Smooth muscle cell (in vitro differentiated cells): Measurements from ENCODE around the gene FMO2. TPM values are rescaled to one million over a fixed set of nuclear protein-coding genes. Genes with fewer than 3 reads are reported as not detected.

Source experiments
- DNase-seq: peaks from one replicate; lab custom pipeline; 2025; ENCODE audit not compliant: unreplicated experiment; lab: John Stamatoyannopoulos, UW
- H2AFZ ChIP-seq: fragments of 200-600 bp; sonication (generic); 2 replicates; pipeline ENCODE4 v1.6.0; 2016; ENCODE audit warnings: antibody characterized with exemption, low read depth, mild to moderate bottlenecking
- H3F3A ChIP-seq: fragments of 200-600 bp; sonication (generic); 2 replicates; pipeline ENCODE4 v1.6.0; 2017; ENCODE audit warnings: antibody characterized with exemption, low read depth
- H3K27ac ChIP-seq: fragments of 200-600 bp; sonication (generic); 2 replicates; pipeline ENCODE4 v1.5.1; 2016; ENCODE audit warnings: low read depth, mild to moderate bottlenecking
- H3K27me3 ChIP-seq: fragments of 200-600 bp; sonication (generic); 2 replicates; pipeline ENCODE4 v1.6.1; 2016; ENCODE audit warnings: low read depth, mild to moderate bottlenecking
- H3K36me3 ChIP-seq: fragments of 200-600 bp; sonication (generic); 2 replicates; pipeline ENCODE4 v1.5.1; 2016; ENCODE audit warnings: low read depth
- H3K4me1 ChIP-seq: fragments of 200-600 bp; sonication (generic); 2 replicates; pipeline ENCODE4 v1.5.1; 2016; ENCODE audit warnings: low read depth
- H3K4me2 ChIP-seq: fragments of 200-600 bp; sonication (generic); 2 replicates; pipeline ENCODE4 v1.6.0; 2016; ENCODE audit warnings: mild to moderate bottlenecking
- H3K4me3 ChIP-seq: fragments of 200-600 bp; sonication (generic); 2 replicates; pipeline ENCODE4 v1.5.1; 2016; ENCODE audit warnings: mild to moderate bottlenecking
- H3K79me2 ChIP-seq: fragments of 200-600 bp; sonication (generic); 2 replicates; pipeline ENCODE4 v1.6.0; 2016; ENCODE audit warnings: low read depth, mild to moderate bottlenecking
- H3K9ac ChIP-seq: fragments of 200-600 bp; sonication (generic); 2 replicates; pipeline ENCODE4 v1.6.0; 2016; ENCODE audit warnings: low read depth
- H3K9me3 ChIP-seq: fragments of 200-600 bp; sonication (generic); replicated peaks from 2 replicates; pipeline ENCODE4 v1.5.1; 2016; ENCODE audit warnings: low read depth
- H4K20me1 ChIP-seq: fragments of 200-600 bp; sonication (generic); 2 replicates; pipeline ENCODE4 v1.6.0; 2016; ENCODE audit warnings: low read depth
- CTCF ChIP-seq: fragments of 200-600 bp; sonication (generic); IDR thresholded peaks from 2 replicates; pipeline ENCODE4 v1.5.1; 2017; ENCODE audit warnings: borderline replicate concordance, mild to moderate bottlenecking, antibody characterized with exemption; ENCODE audit not compliant: insufficient read depth, poor library complexity, severe bottlenecking
- WGBS: methylation state at CpG from one replicate; pipeline ENCODE4 v1.1.7; 2016; ENCODE audit warnings: low lambda C conversion rate; 5-methylcytosine and 5-hydroxymethylcytosine counted together
- polyA plus RNA-seq: library from polyadenylated mRNA; unstranded; fragments of >200 nt; fragmentation: Nextera tagmentation; extraction: Ambion mirVana; gene quantifications from 2 replicates; pipeline ENCODE4 v1.2.1, GENCODE V29; 2016
- total RNA-seq: library from RNA; depleted of rRNA; stranded (reverse); fragments of >200 nt; gene quantifications from 2 replicates; pipeline ENCODE4 v1.2.3, GENCODE V29; 2014

FMO2 gene
- total and polyA plus RNA-seq, 2 experiments from 2014 or later, result not detected

- no peak for TF ChIP-seq CTCF
- Histone ChIP-seq H3K4me3 (no peak overlapping the region), H3F3A (no peaks in the 10 kb centered on the region), H4K20me1 (no peaks in the 10 kb centered on the region), H3K4me1 (peaks cover 4% of the 10 kb centered on the region), H3K36me3 (no peaks in the 10 kb centered on the region), H3K9ac (no peak overlapping the region), H3K9me3 (no peaks in the 10 kb centered on the region), H3K4me2 (no peak overlapping the region), H3K27ac (no peak overlapping the region), H2AFZ (no peak overlapping the region), H3K79me2 (no peaks in the 10 kb centered on the region), H3K27me3 (no peaks in the 10 kb centered on the region)
- DNase-seq, result no peak
Observed at GRCh38 chr1:171155484-171155883, 29.6 kb upstream of the FMO2 start.

DNA sequence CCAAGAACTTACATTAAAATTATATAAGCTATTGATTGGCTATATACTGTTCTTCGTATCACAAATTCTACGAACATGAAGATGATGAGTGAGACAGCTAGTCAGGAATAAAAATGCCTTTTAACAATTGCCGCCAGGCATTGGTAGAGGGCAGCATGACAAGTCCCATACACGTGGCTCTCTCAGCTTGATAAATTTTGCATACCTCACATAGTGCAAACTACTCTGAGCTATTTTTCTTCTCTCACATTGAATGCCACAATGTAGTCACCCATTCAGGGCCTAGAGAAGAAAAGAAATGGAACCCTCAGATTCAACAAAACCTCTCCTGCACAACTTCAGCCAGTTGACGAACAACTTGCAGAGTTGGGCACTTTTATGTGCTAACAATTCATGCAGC, 27.0 kb upstream of the FMO2 start:
- no peak for DNase-seq
- H3K4me3 ChIP-seq, result no peak overlapping the region
- H3K36me3 ChIP-seq, result no peaks in the 10 kb centered on the region
- no peaks in the 10 kb centered on the region for H3K27me3 ChIP-seq
- no peaks in the 10 kb centered on the region for H3K79me2 ChIP-seq
- H2AFZ ChIP-seq, result no peak overlapping the region
- H3K9me3 ChIP-seq, result no peaks in the 10 kb centered on the region
- no peak overlapping the region for H3K27ac ChIP-seq
- no peak overlapping the region for H3K9ac ChIP-seq
- no peak for TF ChIP-seq CTCF
- H4K20me1 ChIP-seq, result no peaks in the 10 kb centered on the region
- H3K4me2 ChIP-seq, result no peak overlapping the region
- peaks cover 4% of the 10 kb centered on the region for H3K4me1 ChIP-seq
- 84% methylated on average over 5 of the region's 5 CpGs for WGBS
- no peaks in the 10 kb centered on the region for H3F3A ChIP-seq

DNA sequence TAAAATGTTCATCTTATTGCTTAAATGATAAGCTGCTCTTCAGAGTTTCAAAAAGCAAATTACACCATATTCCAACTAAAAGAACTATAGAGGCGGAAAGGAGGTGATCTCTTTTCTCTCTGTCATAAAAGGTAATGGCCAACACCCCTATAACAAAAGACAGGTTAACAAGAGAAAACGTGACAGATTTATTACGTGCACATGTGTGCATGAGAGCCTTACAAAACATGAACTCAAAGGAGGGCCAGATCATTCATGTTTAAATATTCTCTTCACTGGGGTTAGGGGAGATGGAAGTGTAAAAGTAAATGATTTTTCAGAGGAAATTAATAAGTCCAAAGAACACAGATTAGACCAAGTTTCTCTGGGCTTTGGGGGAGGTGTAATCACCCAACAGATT, 26.5 kb upstream of the FMO2 start:
- no peak overlapping the region for H3K4me2 ChIP-seq
- H2AFZ ChIP-seq, result no peak overlapping the region
- H3K27ac ChIP-seq, result no peak overlapping the region
- no peaks in the 10 kb centered on the region for H3F3A ChIP-seq
- no peak overlapping the region for H3K9ac ChIP-seq
- 93% methylated on average over 3 of the region's 3 CpGs for WGBS
- no peak overlapping the region for H3K4me3 ChIP-seq
- H4K20me1 ChIP-seq, result no peaks in the 10 kb centered on the region
- no peaks in the 10 kb centered on the region for H3K79me2 ChIP-seq
- no peaks in the 10 kb centered on the region for H3K36me3 ChIP-seq
- no peak for DNase-seq
- H3K27me3 ChIP-seq, result no peaks in the 10 kb centered on the region
- H3K9me3 ChIP-seq, result no peaks in the 10 kb centered on the region
- peaks cover 4% of the 10 kb centered on the region for H3K4me1 ChIP-seq
- TF ChIP-seq CTCF, result no peak

DNA sequence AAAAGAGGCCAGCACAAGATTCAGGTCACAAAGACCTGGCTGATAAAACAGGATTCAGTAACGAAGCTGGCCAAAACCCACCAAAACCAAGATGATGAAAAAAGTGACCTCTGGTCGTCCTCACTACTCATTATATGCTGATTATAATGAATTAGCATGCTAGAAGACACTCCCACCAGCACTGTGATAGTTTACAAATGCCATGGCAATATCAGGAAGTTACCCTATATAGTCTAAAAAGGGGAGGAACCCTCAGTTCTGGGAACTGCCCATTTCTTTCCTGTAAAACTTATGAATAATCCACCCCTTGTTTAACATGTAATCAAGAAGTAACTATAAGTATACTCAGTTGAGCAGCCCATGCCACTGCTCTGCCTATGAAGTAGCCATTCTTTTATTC, 26.0 kb upstream of the FMO2 start:
- Histone ChIP-seq H3K9ac (no peak overlapping the region), H3K27ac (no peak overlapping the region), H3K4me3 (no peak overlapping the region), H2AFZ (no peak overlapping the region), H3K36me3 (no peaks in the 10 kb centered on the region), H3K79me2 (no peaks in the 10 kb centered on the region), H3F3A (no peaks in the 10 kb centered on the region), H4K20me1 (no peaks in the 10 kb centered on the region), H3K4me1 (peaks cover 4% of the 10 kb centered on the region), H3K9me3 (no peaks in the 10 kb centered on the region), H3K27me3 (no peaks in the 10 kb centered on the region), H3K4me2 (no peak overlapping the region)
- TF ChIP-seq CTCF, result no peak
- no peak for DNase-seq
- WGBS, result 86% methylated on average over 2 of the region's 2 CpGs
